Endothelial cell (in vitro differentiated cells): ENCODE results near the gene CEP19. TPM values are rescaled to one million over a fixed set of nuclear protein-coding genes. Genes with fewer than 3 reads are reported as not detected.

Experiments used
- DNase-seq: peaks from one replicate; pipeline ENCODE4 v3.0.0; 2021; ENCODE audit warnings: low spot score
- H3K27ac Mint-ChIP-seq: one replicate; pipeline ENCODE4 v1.8.0; 2021; ENCODE audit warnings: mixed read lengths, inconsistent platforms; ENCODE audit not compliant: unreplicated experiment
- H3K27me3 Mint-ChIP-seq: one replicate; pipeline ENCODE4 v1.8.0; 2021; ENCODE audit warnings: mild to moderate bottlenecking, moderate library complexity, mixed read lengths, inconsistent platforms; ENCODE audit not compliant: unreplicated experiment
- H3K36me3 Mint-ChIP-seq: one replicate; pipeline ENCODE4 v1.8.0; 2021; ENCODE audit warnings: mild to moderate bottlenecking, low read depth, mixed read lengths, inconsistent platforms; ENCODE audit not compliant: unreplicated experiment
- H3K4me1 Mint-ChIP-seq: one replicate; pipeline ENCODE4 v1.8.0; 2021; ENCODE audit warnings: mild to moderate bottlenecking, mixed read lengths, inconsistent platforms; ENCODE audit not compliant: unreplicated experiment
- H3K4me3 Mint-ChIP-seq: one replicate; pipeline ENCODE4 v1.8.0; 2021; ENCODE audit warnings: mild to moderate bottlenecking, mixed read lengths, inconsistent platforms; ENCODE audit not compliant: unreplicated experiment
- H3K9me3 Mint-ChIP-seq: one replicate; pipeline ENCODE4 v1.8.0; 2021; ENCODE audit warnings: mixed read lengths, inconsistent platforms; ENCODE audit not compliant: unreplicated experiment
- CTCF ChIP-seq: fragments of 200-600 bp; sonication (generic); IDR thresholded peaks from one replicate; pipeline ENCODE4 v1.5.0; 2021; ENCODE audit warnings: antibody characterized with exemption; ENCODE audit not compliant: unreplicated experiment
- total RNA-seq: library from RNA; stranded (reverse); fragmentation: NEBNext Ultra II Directional; extraction: Animal tissue kit (Norgen Biotek cat#: 25700); gene quantifications from one replicate; pipeline ENCODE4 v1.2.1, GENCODE V29; 2021; ENCODE audit not compliant: unreplicated experiment

Gene CEP19
- total RNA-seq, 1 donor from 2014 or later: 6.0 TPM

- H3K9me3 Mint-ChIP-seq: no peaks in the 10 kb centered on the region
- peaks cover under 1% of the 10 kb centered on the region for H3K27me3 Mint-ChIP-seq
- H3K4me3 Mint-ChIP-seq: no peak overlapping the region
- TF ChIP-seq CTCF: no peak
- H3K27ac Mint-ChIP-seq: no peak overlapping the region
- no peaks in the 10 kb centered on the region for H3K36me3 Mint-ChIP-seq
- peaks cover 10% of the 10 kb centered on the region for H3K4me1 Mint-ChIP-seq
- no peak for DNase-seq
Observed at GRCh38 chr3:196689941-196690660, 21.9 kb downstream of the CEP19 start.

GRCh38 chr3:196688349-196688748, 23.7 kb downstream of the CEP19 start:
- DNase-seq: no peak
- Mint-ChIP-seq H3K27ac (no peak overlapping the region), H3K27me3 (peaks cover 2% of the 10 kb centered on the region), H3K9me3 (no peaks in the 10 kb centered on the region), H3K4me1 (peaks cover 22% of the 10 kb centered on the region), H3K36me3 (no peaks in the 10 kb centered on the region), H3K4me3 (no peak overlapping the region)
- TF ChIP-seq CTCF: no peak

- H3K27ac Mint-ChIP-seq: no peak overlapping the region
- no peak for TF ChIP-seq CTCF
- peaks cover 2% of the 10 kb centered on the region for H3K27me3 Mint-ChIP-seq
- no peak overlapping the region for H3K4me3 Mint-ChIP-seq
- H3K9me3 Mint-ChIP-seq: no peaks in the 10 kb centered on the region
- H3K4me1 Mint-ChIP-seq: peaks cover 25% of the 10 kb centered on the region
- DNase-seq: no peak
- peaks cover 4% of the 10 kb centered on the region for H3K36me3 Mint-ChIP-seq
Observed at GRCh38 chr3:196686436-196686835, 25.6 kb downstream of the CEP19 start.

- peaks cover 25% of the 10 kb centered on the region for H3K4me1 Mint-ChIP-seq
- peak overlapping the region; percentile 32 for H3K4me3 Mint-ChIP-seq
- peaks cover 2% of the 10 kb centered on the region for H3K27me3 Mint-ChIP-seq
- H3K27ac Mint-ChIP-seq: peak overlapping the region; percentile 4
- peak; percentile 64 for DNase-seq
- TF ChIP-seq CTCF: peak; percentile 95
- peaks cover 4% of the 10 kb centered on the region for H3K36me3 Mint-ChIP-seq
- H3K9me3 Mint-ChIP-seq: no peaks in the 10 kb centered on the region
Observed at GRCh38 chr3:196684548-196685407, 27.3 kb downstream of the CEP19 start.

- peaks cover 1% of the 10 kb centered on the region for H3K36me3 Mint-ChIP-seq
- no peak for TF ChIP-seq CTCF
- H3K27ac Mint-ChIP-seq: no peak overlapping the region
- peaks cover 3% of the 10 kb centered on the region for H3K27me3 Mint-ChIP-seq
- DNase-seq: no peak
- no peak overlapping the region for H3K4me3 Mint-ChIP-seq
- H3K4me1 Mint-ChIP-seq: peaks cover 20% of the 10 kb centered on the region
- no peaks in the 10 kb centered on the region for H3K9me3 Mint-ChIP-seq
Observed at GRCh38 chr3:196677931-196678330, 34.1 kb downstream of the CEP19 start.
